ENCODE measurements around the gene CDK17.

DNA sequence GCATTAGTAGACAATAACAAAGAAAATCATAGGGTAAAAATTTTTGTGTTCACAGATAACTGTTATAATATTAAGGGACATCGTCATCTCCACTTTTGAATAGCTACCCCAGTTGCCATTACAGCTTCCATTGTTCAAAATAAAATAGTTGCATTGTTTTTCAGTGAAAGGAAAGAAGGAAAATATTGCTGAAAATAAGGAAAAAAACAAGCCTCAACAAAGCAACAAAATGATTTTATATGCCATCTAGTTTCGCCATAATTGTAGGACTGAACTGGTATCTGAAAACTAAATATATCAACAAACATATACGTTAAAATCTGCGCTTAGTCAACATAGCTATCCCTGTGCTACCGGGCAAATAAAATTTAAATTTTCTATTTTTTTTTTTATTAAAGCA lies 3.3 kb downstream of the CDK17 start:
- TF ChIP-seq, protein P1, sequence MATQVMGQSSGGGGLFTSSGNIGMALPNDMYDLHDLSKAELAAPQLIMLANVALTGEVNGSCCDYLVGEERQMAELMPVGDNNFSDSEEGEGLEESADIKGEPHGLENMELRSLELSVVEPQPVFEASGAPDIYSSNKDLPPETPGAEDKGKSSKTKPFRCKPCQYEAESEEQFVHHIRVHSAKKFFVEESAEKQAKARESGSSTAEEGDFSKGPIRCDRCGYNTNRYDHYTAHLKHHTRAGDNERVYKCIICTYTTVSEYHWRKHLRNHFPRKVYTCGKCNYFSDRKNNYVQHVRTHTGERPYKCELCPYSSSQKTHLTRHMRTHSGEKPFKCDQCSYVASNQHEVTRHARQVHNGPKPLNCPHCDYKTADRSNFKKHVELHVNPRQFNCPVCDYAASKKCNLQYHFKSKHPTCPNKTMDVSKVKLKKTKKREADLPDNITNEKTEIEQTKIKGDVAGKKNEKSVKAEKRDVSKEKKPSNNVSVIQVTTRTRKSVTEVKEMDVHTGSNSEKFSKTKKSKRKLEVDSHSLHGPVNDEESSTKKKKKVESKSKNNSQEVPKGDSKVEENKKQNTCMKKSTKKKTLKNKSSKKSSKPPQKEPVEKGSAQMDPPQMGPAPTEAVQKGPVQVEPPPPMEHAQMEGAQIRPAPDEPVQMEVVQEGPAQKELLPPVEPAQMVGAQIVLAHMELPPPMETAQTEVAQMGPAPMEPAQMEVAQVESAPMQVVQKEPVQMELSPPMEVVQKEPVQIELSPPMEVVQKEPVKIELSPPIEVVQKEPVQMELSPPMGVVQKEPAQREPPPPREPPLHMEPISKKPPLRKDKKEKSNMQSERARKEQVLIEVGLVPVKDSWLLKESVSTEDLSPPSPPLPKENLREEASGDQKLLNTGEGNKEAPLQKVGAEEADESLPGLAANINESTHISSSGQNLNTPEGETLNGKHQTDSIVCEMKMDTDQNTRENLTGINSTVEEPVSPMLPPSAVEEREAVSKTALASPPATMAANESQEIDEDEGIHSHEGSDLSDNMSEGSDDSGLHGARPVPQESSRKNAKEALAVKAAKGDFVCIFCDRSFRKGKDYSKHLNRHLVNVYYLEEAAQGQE (IDR thresholded peaks at IDR 0.05; ENCODE audit: borderline replicate concordance), result no peak
- TF ChIP-seq, protein P1 (CRISPR knock-in tag; IDR thresholded peaks at IDR 0.05; ENCODE audit: low read depth), result no peak
- no peak for TF ChIP-seq MTA3 (IDR thresholded peaks at IDR 0.05; ENCODE audit: borderline replicate concordance)

Data from K562 (cell line).